Measurements from ENCODE around the gene PEA15.
A peak's percentile ranks its signal among the peaks of the same experiment; 100 is the strongest.

PEA15 gene

GRCh38 chr1:160196143-160196542, 9.0 kb upstream of the PEA15 start:
- H2BK12ac ChIP-seq (ENCODE audit: low read length in 2 of 2), result no peak overlapping the region
- no peak overlapping the region for H2AFZ ChIP-seq (ENCODE audit: low read depth, low read length)
- no peaks in the 10 kb centered on the region for H3K36me3 ChIP-seq (ENCODE audit: control insufficient read depth in 1 of 2, insufficient read depth in 2 of 2, low read depth in 1 of 2, low read length in 2 of 2)
- peaks cover 7 to 27% of the 10 kb centered on the region in 2 experiments for H3K27me3 ChIP-seq (ENCODE audit: control insufficient read depth in 1 of 2, insufficient read depth in 1 of 2, low read length in 2 of 2)
- DNase-seq, result no peak
- H3K23ac ChIP-seq (ENCODE audit: low read length in 2 of 2), result no peak overlapping the region
- no peak overlapping the region for H3K4me3 ChIP-seq (ENCODE audit: insufficient read depth in 1 of 2, low read depth in 1 of 2, low read length in 2 of 2)
- H3K9ac ChIP-seq (ENCODE audit: low read length), result no peak overlapping the region
- no peak overlapping the region for H3K18ac ChIP-seq (ENCODE audit: low read depth in 1 of 2, low read length in 2 of 2)
- no peak overlapping the region for H3K4me2 ChIP-seq (ENCODE audit: low read length, poor library complexity, severe bottlenecking)
- no peak overlapping the region for H3K14ac ChIP-seq (ENCODE audit: low read length in 2 of 2)
- peaks cover 14% of the 10 kb centered on the region for H3K4me1 ChIP-seq (ENCODE audit: control insufficient read depth, insufficient read depth, low read depth, low read length)
- no peak overlapping the region for H2BK120ac ChIP-seq (ENCODE audit: low read depth, low read length)
- no peak overlapping the region for H2AK5ac ChIP-seq (ENCODE audit: low read length, severe bottlenecking)
- H3K4ac ChIP-seq (ENCODE audit: low read depth in 1 of 2, low read length in 2 of 2), result no peak overlapping the region
- no peak overlapping the region for H4K8ac ChIP-seq (ENCODE audit: low read length)
- H3K79me1 ChIP-seq (replicated peaks; ENCODE audit: low read length, poor library complexity, severe bottlenecking), result no peaks in the 10 kb centered on the region
- no peak overlapping the region for H2BK5ac ChIP-seq (ENCODE audit: low read depth, low read length, poor library complexity, severe bottlenecking)
- no peak overlapping the region for H3K27ac ChIP-seq (ENCODE audit: low read length, poor library complexity, severe bottlenecking)
- 96% methylated on average over 3 of the region's 4 CpGs for WGBS
- no peak overlapping the region for H2BK15ac ChIP-seq (ENCODE audit: low read depth, poor library complexity, severe bottlenecking)
- no peaks in the 10 kb centered on the region for H3K9me3 ChIP-seq (ENCODE audit: control insufficient read depth, low read length)
- H4K91ac ChIP-seq (ENCODE audit: low read length), result no peak overlapping the region

- H2AK5ac ChIP-seq (ENCODE audit: low read length, severe bottlenecking), result no peak overlapping the region
- H3K4ac ChIP-seq (ENCODE audit: low read depth in 1 of 2, low read length in 2 of 2), result no peak overlapping the region
- H3K14ac ChIP-seq (ENCODE audit: low read length in 2 of 2), result no peak overlapping the region
- peaks cover 7 to 27% of the 10 kb centered on the region in 2 experiments for H3K27me3 ChIP-seq (ENCODE audit: control insufficient read depth in 1 of 2, insufficient read depth in 1 of 2, low read length in 2 of 2)
- no peaks in the 10 kb centered on the region for H3K36me3 ChIP-seq (ENCODE audit: control insufficient read depth in 1 of 2, insufficient read depth in 2 of 2, low read depth in 1 of 2, low read length in 2 of 2)
- H3K27ac ChIP-seq (ENCODE audit: low read length, poor library complexity, severe bottlenecking), result no peak overlapping the region
- H3K23ac ChIP-seq (ENCODE audit: low read length in 2 of 2), result no peak overlapping the region
- no peak overlapping the region for H2AFZ ChIP-seq (ENCODE audit: low read depth, low read length)
- over 99% methylated on average over 4 of the region's 4 CpGs for WGBS
- no peaks in the 10 kb centered on the region for H3K9me3 ChIP-seq (ENCODE audit: control insufficient read depth, low read length)
- H4K91ac ChIP-seq (ENCODE audit: low read length), result no peak overlapping the region
- no peak overlapping the region for H3K9ac ChIP-seq (ENCODE audit: low read length)
- H3K79me1 ChIP-seq (replicated peaks; ENCODE audit: low read length, poor library complexity, severe bottlenecking), result no peaks in the 10 kb centered on the region
- no peak overlapping the region for H3K18ac ChIP-seq (ENCODE audit: low read depth in 1 of 2, low read length in 2 of 2)
- H2BK15ac ChIP-seq (ENCODE audit: low read depth, poor library complexity, severe bottlenecking), result no peak overlapping the region
- DNase-seq, result no peak
- peaks cover 8% of the 10 kb centered on the region for H3K4me1 ChIP-seq (ENCODE audit: control insufficient read depth, insufficient read depth, low read depth, low read length)
- no peak overlapping the region for H2BK120ac ChIP-seq (ENCODE audit: low read depth, low read length)
- no peak overlapping the region for H3K4me3 ChIP-seq (ENCODE audit: insufficient read depth in 1 of 2, low read depth in 1 of 2, low read length in 2 of 2)
- no peak overlapping the region for H4K8ac ChIP-seq (ENCODE audit: low read length)
- H2BK12ac ChIP-seq (ENCODE audit: low read length in 2 of 2), result no peak overlapping the region
- H3K4me2 ChIP-seq (ENCODE audit: low read length, poor library complexity, severe bottlenecking), result no peak overlapping the region
- no peak overlapping the region for H2BK5ac ChIP-seq (ENCODE audit: low read depth, low read length, poor library complexity, severe bottlenecking)
Measured at GRCh38 chr1:160197231-160197630, 8.0 kb upstream of the PEA15 start.

GRCh38 chr1:160200786-160201185, 4.4 kb upstream of the PEA15 start:
- no peak overlapping the region for H3K9ac ChIP-seq (ENCODE audit: low read length)
- H2BK12ac ChIP-seq (ENCODE audit: low read length in 2 of 2), result no peak overlapping the region
- no peak overlapping the region for H2BK5ac ChIP-seq (ENCODE audit: low read depth, low read length, poor library complexity, severe bottlenecking)
- H4K8ac ChIP-seq (ENCODE audit: low read length), result no peak overlapping the region
- H3K23ac ChIP-seq (ENCODE audit: low read length in 2 of 2), result no peak overlapping the region
- H2BK15ac ChIP-seq (ENCODE audit: low read depth, poor library complexity, severe bottlenecking), result no peak overlapping the region
- H2BK120ac ChIP-seq (ENCODE audit: low read depth, low read length), result no peak overlapping the region
- H3K4ac ChIP-seq (ENCODE audit: low read depth in 1 of 2, low read length in 2 of 2), result no peak overlapping the region
- WGBS, result 96% methylated on average over 3 of the region's 4 CpGs
- no peak overlapping the region for H3K27ac ChIP-seq (ENCODE audit: low read length, poor library complexity, severe bottlenecking)
- no peak overlapping the region for H3K4me3 ChIP-seq (ENCODE audit: insufficient read depth in 1 of 2, low read depth in 1 of 2, low read length in 2 of 2)
- H3K4me2 ChIP-seq (ENCODE audit: low read length, poor library complexity, severe bottlenecking), result no peak overlapping the region
- no peaks in the 10 kb centered on the region for H3K36me3 ChIP-seq (ENCODE audit: control insufficient read depth in 1 of 2, insufficient read depth in 2 of 2, low read depth in 1 of 2, low read length in 2 of 2)
- peaks cover 0 to 12% of the 10 kb centered on the region in 2 experiments for H3K27me3 ChIP-seq (ENCODE audit: control insufficient read depth in 1 of 2, insufficient read depth in 1 of 2, low read length in 2 of 2)
- DNase-seq, result no peak
- H3K79me1 ChIP-seq (replicated peaks; ENCODE audit: low read length, poor library complexity, severe bottlenecking), result no peaks in the 10 kb centered on the region
- H3K14ac ChIP-seq (ENCODE audit: low read length in 2 of 2), result no peak overlapping the region
- H3K18ac ChIP-seq (ENCODE audit: low read depth in 1 of 2, low read length in 2 of 2), result no peak overlapping the region
- H4K91ac ChIP-seq (ENCODE audit: low read length), result no peak overlapping the region
- H3K4me1 ChIP-seq (ENCODE audit: control insufficient read depth, insufficient read depth, low read depth, low read length), result peaks cover 5% of the 10 kb centered on the region
- no peak overlapping the region for H2AK5ac ChIP-seq (ENCODE audit: low read length, severe bottlenecking)
- no peak overlapping the region for H2AFZ ChIP-seq (ENCODE audit: low read depth, low read length)
- no peaks in the 10 kb centered on the region for H3K9me3 ChIP-seq (ENCODE audit: control insufficient read depth, low read length)

- Histone ChIP-seq H4K91ac (ENCODE audit: low read length) (no peak overlapping the region), H2BK5ac (ENCODE audit: low read depth, low read length, poor library complexity, severe bottlenecking) (no peak overlapping the region), H3K79me1 (replicated peaks; ENCODE audit: low read length, poor library complexity, severe bottlenecking) (no peaks in the 10 kb centered on the region), H3K36me3 (ENCODE audit: control insufficient read depth in 1 of 2, insufficient read depth in 2 of 2, low read depth in 1 of 2, low read length in 2 of 2) (peaks cover 19 to 30% of the 10 kb centered on the region in 2 experiments), H3K4ac (ENCODE audit: low read depth in 1 of 2, low read length in 2 of 2) (peak overlapping the region in 1 of 2 experiments; percentile 84), H3K9me3 (ENCODE audit: control insufficient read depth, low read length) (no peaks in the 10 kb centered on the region), H2BK15ac (ENCODE audit: low read depth, poor library complexity, severe bottlenecking) (no peak overlapping the region), H3K27me3 (ENCODE audit: control insufficient read depth in 1 of 2, insufficient read depth in 1 of 2, low read length in 2 of 2) (no peaks in the 10 kb centered on the region), H3K23ac (ENCODE audit: low read length in 2 of 2) (no peak overlapping the region), H3K14ac (ENCODE audit: low read length in 2 of 2) (no peak overlapping the region), H4K8ac (ENCODE audit: low read length) (peak overlapping the region; percentile 90), H3K4me1 (ENCODE audit: control insufficient read depth, insufficient read depth, low read depth, low read length) (peaks cover 28% of the 10 kb centered on the region), H3K27ac (ENCODE audit: low read length, poor library complexity, severe bottlenecking) (peak overlapping the region; percentile 39), H2AK5ac (ENCODE audit: low read length, severe bottlenecking) (peak overlapping the region; percentile 50), H2AFZ (ENCODE audit: low read depth, low read length) (peak overlapping the region; percentile 36), H3K18ac (ENCODE audit: low read depth in 1 of 2, low read length in 2 of 2) (peak overlapping the region; percentile 51 to 73), H2BK120ac (ENCODE audit: low read depth, low read length) (peak overlapping the region; percentile 43), H3K4me2 (ENCODE audit: low read length, poor library complexity, severe bottlenecking) (peak overlapping the region; percentile 63), H3K4me3 (ENCODE audit: insufficient read depth in 1 of 2, low read depth in 1 of 2, low read length in 2 of 2) (peak overlapping the region in 1 of 2 experiments; percentile 71), H3K9ac (ENCODE audit: low read length) (peak overlapping the region; percentile 86), H2BK12ac (ENCODE audit: low read length in 2 of 2) (no peak overlapping the region)
- 58% methylated on average over 2 of the region's 7 CpGs for WGBS
- DNase-seq, result peak; percentile 20
Measured at GRCh38 chr1:160204526-160205241, 500 bp upstream of the PEA15 start.

Data from mesenchymal stem cell (in vitro differentiated cells and primary cell).